ENCODE results near the gene PLXNC1.

Gene PLXNC1

GRCh38 chr12:94191023-94191422, 42.6 kb downstream of the PLXNC1 start:
- TF ChIP-seq CTCF (IDR thresholded peaks at IDR 0.05; ENCODE audit: insufficient read depth, low read length) (no peak), GABPA (IDR thresholded peaks at IDR 0.05; ENCODE audit: low read depth) (no peak), POLR2AphosphoS5 (IDR thresholded peaks at IDR 0.05; ENCODE audit: low read depth) (no peak), REST (IDR thresholded peaks at IDR 0.05; ENCODE audit: insufficient replicate concordance, low read depth) (no peak), SPI1 (IDR thresholded peaks at IDR 0.05; ENCODE audit: borderline replicate concordance, low read depth) (no peak)
- Histone ChIP-seq H3K27ac (replicated peaks) (no peak overlapping the region), H3K27me3 (ENCODE audit: insufficient read depth, poor library complexity, severe bottlenecking) (no peaks in the 10 kb centered on the region), H3K4me3 (replicated peaks; ENCODE audit: insufficient read depth, low read length) (no peak overlapping the region)
- DNase-seq (ENCODE audit: low read depth in 1 of 2, low spot score in 1 of 2) = no peak

GRCh38 chr12:94191811-94192210, 43.4 kb downstream of the PLXNC1 start:
- no peak for DNase-seq (ENCODE audit: low read depth in 1 of 2, low spot score in 1 of 2)
- H3K27ac ChIP-seq (replicated peaks) = no peak overlapping the region
- TF ChIP-seq GABPA (IDR thresholded peaks at IDR 0.05; ENCODE audit: low read depth) = no peak
- TF ChIP-seq REST (IDR thresholded peaks at IDR 0.05; ENCODE audit: insufficient replicate concordance, low read depth) = no peak
- TF ChIP-seq SPI1 (IDR thresholded peaks at IDR 0.05; ENCODE audit: borderline replicate concordance, low read depth) = no peak
- TF ChIP-seq POLR2AphosphoS5 (IDR thresholded peaks at IDR 0.05; ENCODE audit: low read depth) = no peak
- no peak for TF ChIP-seq CTCF (IDR thresholded peaks at IDR 0.05; ENCODE audit: insufficient read depth, low read length)
- H3K4me3 ChIP-seq (replicated peaks; ENCODE audit: insufficient read depth, low read length) = no peak overlapping the region
- no peaks in the 10 kb centered on the region for H3K27me3 ChIP-seq (ENCODE audit: insufficient read depth, poor library complexity, severe bottlenecking)

- Histone ChIP-seq H3K27me3 (ENCODE audit: insufficient read depth, poor library complexity, severe bottlenecking) (no peaks in the 10 kb centered on the region), H3K4me3 (replicated peaks; ENCODE audit: insufficient read depth, low read length) (no peak overlapping the region), H3K27ac (replicated peaks) (no peak overlapping the region)
- TF ChIP-seq SPI1 (IDR thresholded peaks at IDR 0.05; ENCODE audit: borderline replicate concordance, low read depth) (no peak), POLR2AphosphoS5 (IDR thresholded peaks at IDR 0.05; ENCODE audit: low read depth) (no peak), GABPA (IDR thresholded peaks at IDR 0.05; ENCODE audit: low read depth) (no peak), REST (IDR thresholded peaks at IDR 0.05; ENCODE audit: insufficient replicate concordance, low read depth) (no peak), CTCF (IDR thresholded peaks at IDR 0.05; ENCODE audit: insufficient read depth, low read length) (no peak)
- DNase-seq (ENCODE audit: low read depth in 1 of 2, low spot score in 1 of 2) = no peak
Observed at GRCh38 chr12:94192506-94192905, 44.1 kb downstream of the PLXNC1 start.

All from HL-60 (cell line).